Measurements from ENCODE around the gene CAMTA2.
"Not testable (repeated sequence)": the region's sequence is repeated elsewhere in the genome, so short reads cannot be mapped to it uniquely, and the experiment has no call there.

Gene CAMTA2

DNA sequence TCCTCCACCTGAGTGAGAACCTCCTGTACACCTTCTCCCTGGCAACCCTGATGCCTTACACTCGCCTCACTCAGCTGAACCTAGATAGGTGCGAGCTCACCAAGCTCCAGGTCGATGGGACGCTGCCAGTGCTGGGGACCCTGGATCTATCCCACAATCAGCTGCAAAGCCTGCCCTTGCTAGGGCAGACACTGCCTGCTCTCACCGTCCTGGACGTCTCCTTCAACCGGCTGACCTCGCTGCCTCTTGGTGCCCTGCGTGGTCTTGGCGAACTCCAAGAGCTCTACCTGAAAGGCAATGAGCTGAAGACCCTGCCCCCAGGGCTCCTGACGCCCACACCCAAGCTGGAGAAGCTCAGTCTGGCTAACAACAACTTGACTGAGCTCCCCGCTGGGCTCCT lies 54.7 kb downstream of the CAMTA2 start:
- Histone ChIP-seq H3K4me1 (no peaks in the 10 kb centered on the region), H3K4me3 (no peak overlapping the region), H3K27me3 (ENCODE audit: low read depth) (no peaks in the 10 kb centered on the region), H3K9me3 (no peaks in the 10 kb centered on the region), H3K36me3 (replicated peaks) (peaks cover 12% of the 10 kb centered on the region)
- DNase-seq (ENCODE audit: low spot score in 2 of 2), result no peak
- in situ Hi-C loops (cut with MboI; ENCODE audit: low sequenced_read_pairs), result no loop called here

DNA sequence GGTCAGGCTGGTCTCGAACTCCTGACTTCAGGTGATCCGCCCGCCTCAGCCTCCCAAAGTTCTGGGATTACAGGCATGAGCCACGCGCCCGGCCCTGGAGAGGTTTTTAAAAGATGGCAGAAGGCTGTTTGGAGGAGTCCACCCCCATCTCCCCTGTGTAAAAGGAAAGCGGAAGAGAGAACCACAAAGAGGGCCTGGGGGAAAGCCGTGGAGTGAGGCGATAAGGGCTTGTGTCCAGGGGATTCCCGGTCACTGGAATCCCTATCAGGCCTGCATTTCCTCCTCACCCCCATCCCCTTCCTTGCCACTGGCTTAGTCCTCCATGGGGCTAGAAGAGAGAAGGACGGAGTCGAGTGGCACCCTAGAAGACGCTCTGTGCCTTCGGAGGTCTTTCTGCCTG lies 55.5 kb downstream of the CAMTA2 start, which contains the start of gene GP1BA:
Gene GP1BA (plus strand): TSS at position 315 of the 400 bp plus-strand sequence. CDS start 328 bp downstream, outside the sequence.
- in situ Hi-C loops (cut with MboI; ENCODE audit: low sequenced_read_pairs), result no loop called here
- H3K36me3 ChIP-seq (replicated peaks), result peaks cover 4% of the 10 kb centered on the region; the same call in 1 of the 2 replicates
- no peaks in the 10 kb centered on the region for H3K9me3 ChIP-seq
- H3K27me3 ChIP-seq (ENCODE audit: low read depth), result no peaks in the 10 kb centered on the region
- no peaks in the 10 kb centered on the region for H3K4me1 ChIP-seq
- DNase-seq (ENCODE audit: low spot score in 2 of 2), result no peak
- H3K4me3 ChIP-seq, result no peak within 1 kb of the TSS

GRCh38 chr17:4928881-4929280 lies 58.6 kb downstream of the CAMTA2 start:
- no peak overlapping the region for H3K4me3 ChIP-seq
- in situ Hi-C loops (cut with MboI; ENCODE audit: low sequenced_read_pairs), result no loop called here
- no peaks in the 10 kb centered on the region for H3K4me1 ChIP-seq
- no peaks in the 10 kb centered on the region for H3K36me3 ChIP-seq (replicated peaks)
- DNase-seq (ENCODE audit: low spot score in 2 of 2), result no peak
- H3K9me3 ChIP-seq, result no peaks in the 10 kb centered on the region
- H3K27me3 ChIP-seq (ENCODE audit: low read depth), result no peaks in the 10 kb centered on the region

- H3K27me3 ChIP-seq (ENCODE audit: low read depth); H3K4me1 ChIP-seq; DNase-seq (ENCODE audit: low spot score in 2 of 2); H3K9me3 ChIP-seq; H3K36me3 ChIP-seq (replicated peaks); in situ Hi-C loops (cut with MboI; ENCODE audit: low sequenced_read_pairs); H3K4me3 ChIP-seq: not testable (repeated sequence)
These were observed 60.7 kb downstream of the CAMTA2 start for GRCh38 chr17:4926577-4927335.

GRCh38 chr17:4921320-4921719 lies 66.2 kb downstream of the CAMTA2 start:
- Histone ChIP-seq H3K36me3 (replicated peaks) (no peaks in the 10 kb centered on the region), H3K27me3 (ENCODE audit: low read depth) (no peaks in the 10 kb centered on the region), H3K4me3 (no peak overlapping the region), H3K4me1 (peaks cover under 1% of the 10 kb centered on the region; the same call in 1 of the 2 replicates), H3K9me3 (no peaks in the 10 kb centered on the region)
- in situ Hi-C loops (cut with MboI; ENCODE audit: low sequenced_read_pairs), result no loop called here
- no peak for DNase-seq (ENCODE audit: low spot score in 2 of 2)

DNA sequence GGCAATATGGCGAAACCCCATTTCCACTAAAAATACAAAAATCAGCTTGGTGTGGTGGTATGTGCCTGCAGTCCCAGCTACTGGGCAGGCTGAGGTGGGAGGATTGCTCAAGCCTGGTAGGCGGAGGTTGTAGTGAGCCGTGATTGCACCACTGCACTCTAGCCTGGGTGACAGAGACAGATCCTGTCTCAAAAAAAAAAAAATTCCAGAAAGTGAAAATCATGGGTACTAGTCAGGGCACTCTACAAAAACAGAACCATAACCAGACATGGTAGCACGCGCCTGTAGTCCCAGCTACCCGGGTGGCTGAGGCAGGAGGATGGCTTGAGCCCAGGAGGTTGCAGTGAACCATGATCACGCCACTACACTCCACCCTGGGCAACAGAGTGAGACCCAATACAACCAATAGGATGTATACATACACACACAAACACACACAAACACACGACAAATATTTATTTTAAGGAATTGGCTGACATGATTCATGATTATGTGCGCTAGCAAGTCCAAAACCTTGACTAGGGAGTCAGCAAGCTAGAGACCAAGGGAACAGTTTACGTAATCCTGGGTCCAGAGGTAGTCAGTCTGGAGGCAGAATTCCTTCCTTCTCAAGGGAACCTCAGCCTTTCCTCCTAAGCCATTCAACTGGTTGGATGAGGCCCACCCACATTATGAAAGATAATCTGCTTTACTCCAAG lies 67.0 kb downstream of the CAMTA2 start:
- H3K4me3 ChIP-seq, result no peak overlapping the region
- H3K27me3 ChIP-seq (ENCODE audit: low read depth), result no peaks in the 10 kb centered on the region
- no peaks in the 10 kb centered on the region for H3K36me3 ChIP-seq (replicated peaks)
- H3K4me1 ChIP-seq, result peaks cover 3% of the 10 kb centered on the region; the same call in 1 of the 2 replicates
- DNase-seq (ENCODE audit: low spot score in 2 of 2), result no peak
- in situ Hi-C loops (cut with MboI; ENCODE audit: low sequenced_read_pairs), result no loop called here
- no peaks in the 10 kb centered on the region for H3K9me3 ChIP-seq

DNA sequence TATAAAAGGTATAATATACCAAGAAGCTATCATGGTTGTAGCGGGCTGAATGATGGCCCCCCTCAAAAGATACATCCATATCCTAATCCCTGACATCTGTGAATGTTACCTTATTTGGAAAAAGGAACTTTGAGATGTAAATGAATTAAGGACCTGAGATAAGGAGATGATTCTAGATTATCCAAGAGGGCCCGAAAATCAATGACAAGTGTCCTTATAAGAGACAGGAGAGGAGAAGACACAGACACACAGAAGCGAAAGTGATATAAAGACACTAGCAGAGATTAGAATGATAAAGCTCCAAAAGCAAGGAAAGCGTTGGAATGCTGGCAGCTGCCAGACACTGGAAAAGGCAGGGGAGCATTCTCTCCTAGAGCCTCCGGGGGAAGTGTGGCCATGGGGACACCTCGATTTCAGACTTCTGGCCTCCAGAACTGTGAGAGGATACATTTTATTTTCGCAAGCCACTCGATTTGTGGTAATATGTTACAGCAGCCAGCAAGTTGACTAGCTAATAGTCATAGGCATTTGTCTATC lies 67.9 kb downstream of the CAMTA2 start:
- H3K4me1 ChIP-seq, result peaks cover 3% of the 10 kb centered on the region; the same call in 1 of the 2 replicates
- in situ Hi-C loops (cut with MboI; ENCODE audit: low sequenced_read_pairs), result loop anchor here (10.0 kb wide), 1 partner anchor 145 kb away; no protein-coding TSS in a partner anchor
- H3K9me3 ChIP-seq, result no peaks in the 10 kb centered on the region
- DNase-seq (ENCODE audit: low spot score in 2 of 2), result no peak
- H3K27me3 ChIP-seq (ENCODE audit: low read depth), result no peaks in the 10 kb centered on the region
- no peak overlapping the region for H3K4me3 ChIP-seq
- H3K36me3 ChIP-seq (replicated peaks), result no peaks in the 10 kb centered on the region

Measured in HAP-1 (cell line).